Measurements from ENCODE around the gene USHBP1.

Gene USHBP1

DNA sequence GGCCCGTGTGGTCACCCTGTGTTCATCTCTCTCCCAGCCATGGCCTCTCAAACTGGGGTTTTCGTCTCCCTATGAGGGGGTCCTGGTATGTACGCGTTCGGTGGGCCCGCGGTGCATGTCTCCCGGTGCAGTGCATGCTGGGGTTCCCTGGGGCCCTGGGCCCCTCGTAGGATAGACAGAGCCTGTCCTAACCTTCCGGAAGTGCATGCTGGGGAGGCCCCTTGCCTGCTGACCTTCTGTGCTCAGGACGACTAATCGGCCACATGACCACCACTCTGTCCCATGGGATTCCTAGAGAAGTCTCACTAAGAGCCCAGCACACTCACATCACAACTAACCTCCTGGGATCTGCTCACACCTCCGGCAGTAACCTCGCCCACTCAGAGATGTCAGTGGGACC lies 54.2 kb downstream of the USHBP1 start:
- DNase-seq (ENCODE audit: low read depth) = no peak

DNA sequence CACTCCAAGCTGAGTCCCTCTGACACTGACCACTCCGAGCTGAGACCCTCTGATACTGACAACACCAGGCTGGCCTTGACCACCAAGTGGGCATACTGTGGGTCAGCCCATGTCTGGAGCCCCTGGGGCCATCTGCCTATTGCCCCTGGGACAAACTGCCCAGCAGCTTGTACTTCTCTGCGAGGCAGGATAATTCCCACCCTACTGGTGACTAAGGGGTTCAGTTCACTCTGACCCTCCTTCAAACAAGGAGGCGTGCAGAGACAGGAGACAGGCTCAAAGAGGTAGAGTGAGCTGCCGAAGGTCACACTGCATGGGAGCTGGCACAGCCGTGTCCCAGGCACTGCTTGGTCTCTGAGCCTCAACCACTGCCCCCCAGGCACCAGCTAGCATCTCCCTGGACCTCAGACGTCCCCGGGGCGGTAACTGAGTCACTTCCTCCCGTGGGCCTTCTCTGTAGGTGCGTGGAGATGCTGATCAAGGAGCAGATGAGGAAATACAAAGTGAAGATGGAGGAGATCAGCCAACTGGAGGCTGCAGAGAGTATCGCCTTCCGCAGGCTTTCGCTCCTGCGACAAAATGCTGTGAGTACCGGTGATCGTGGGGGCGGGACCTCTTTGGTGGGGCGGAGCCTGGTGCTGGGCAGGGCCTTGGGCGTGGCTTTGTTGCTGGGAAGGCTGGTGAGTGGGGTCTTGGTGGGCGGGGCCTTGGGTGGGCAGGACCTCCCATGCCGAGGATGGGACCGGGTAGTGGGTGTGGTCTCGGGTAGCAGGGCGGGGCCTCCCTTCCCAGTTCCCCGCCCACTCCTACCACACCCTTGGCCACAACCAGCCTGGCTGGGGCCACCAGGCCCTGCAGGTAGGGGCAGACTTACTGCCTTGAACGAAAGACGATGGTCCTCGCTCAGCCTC lies 55.2 kb downstream of the USHBP1 start:
- no peak for DNase-seq (ENCODE audit: low read depth)

DNA sequence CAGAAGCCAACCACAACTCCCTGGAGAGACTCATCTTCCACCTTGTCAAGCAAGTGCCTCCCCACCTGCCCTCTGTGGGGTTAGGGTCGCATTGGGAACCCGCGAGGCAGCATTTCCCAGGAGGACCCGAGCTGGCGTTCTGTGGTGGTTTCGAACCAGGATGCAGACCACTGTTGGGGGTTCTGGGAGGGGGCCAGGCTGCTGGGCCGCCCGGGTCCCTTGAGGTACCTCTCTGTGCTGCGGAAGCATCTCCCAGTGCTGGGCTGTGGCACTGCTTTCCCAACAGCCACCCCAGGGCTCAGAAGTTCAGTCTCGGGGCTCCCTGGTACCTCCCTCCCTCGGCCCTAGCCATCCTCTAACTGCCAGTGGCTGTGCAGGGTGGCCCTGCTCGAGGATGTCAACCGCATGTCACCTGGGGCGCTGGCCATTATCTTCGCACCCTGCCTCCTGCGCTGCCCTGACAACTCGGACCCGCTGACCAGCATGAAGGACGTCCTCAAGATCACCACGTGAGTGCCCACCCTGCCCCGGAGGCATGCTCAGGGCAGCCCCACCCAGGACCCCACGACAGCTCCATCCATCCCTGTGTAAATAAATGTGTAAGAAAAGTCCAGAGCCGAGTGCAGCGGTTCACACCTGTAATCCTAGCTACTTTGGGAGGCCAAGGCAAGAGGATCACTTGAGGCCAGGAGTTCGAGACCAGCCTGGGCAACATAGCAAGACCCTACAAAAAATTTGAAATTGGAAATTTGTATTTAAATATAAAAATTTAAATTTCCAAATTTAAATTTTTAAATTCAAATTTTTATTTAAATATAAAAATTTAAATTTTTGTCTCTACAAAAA lies 57.6 kb downstream of the USHBP1 start:
- DNase-seq (ENCODE audit: low read depth) = no peak

DNA sequence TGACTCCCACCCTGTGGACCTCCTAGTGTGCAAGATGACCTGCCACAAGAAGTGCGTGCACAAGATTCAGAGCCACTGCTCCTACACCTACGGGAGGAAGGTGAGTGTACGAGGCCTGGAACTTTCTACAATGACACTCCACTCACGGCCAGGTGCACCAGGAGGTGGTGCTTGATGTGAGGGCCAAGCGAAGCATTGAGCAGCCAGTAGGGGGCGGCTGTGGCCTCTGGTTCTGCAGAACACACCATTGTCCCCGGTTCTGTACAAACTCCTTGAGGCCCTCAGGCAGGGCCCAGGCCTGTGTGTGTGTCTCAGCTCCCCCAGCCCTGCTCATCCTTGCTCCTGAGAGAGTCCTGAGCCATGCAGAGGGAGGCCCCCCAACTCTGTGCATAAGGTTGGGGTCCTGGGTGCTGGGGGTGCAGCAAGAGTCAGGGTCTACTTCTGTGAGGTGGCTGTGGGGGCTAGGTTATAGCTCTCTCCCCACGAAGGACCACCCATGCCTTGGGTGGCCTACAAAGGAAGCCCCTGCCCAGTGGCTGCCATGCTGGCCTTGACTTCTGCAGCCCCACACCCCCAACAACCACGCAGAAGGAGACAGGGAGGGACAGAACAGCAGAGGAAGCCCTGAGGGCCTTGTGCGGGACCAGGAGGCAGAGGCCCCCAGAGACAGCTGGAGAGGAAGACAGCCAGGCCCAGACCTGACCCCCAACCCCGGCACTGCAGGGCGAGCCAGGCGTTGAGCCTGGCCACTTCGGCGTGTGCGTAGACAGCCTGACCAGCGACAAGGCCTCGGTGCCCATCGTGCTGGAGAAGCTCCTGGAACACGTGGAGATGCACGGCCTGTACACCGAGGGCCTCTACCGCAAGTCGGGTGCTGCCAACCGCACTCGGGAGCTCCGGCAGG lies 59.1 kb downstream of the USHBP1 start:
- DNase-seq (ENCODE audit: low read depth) = no peak

DNA sequence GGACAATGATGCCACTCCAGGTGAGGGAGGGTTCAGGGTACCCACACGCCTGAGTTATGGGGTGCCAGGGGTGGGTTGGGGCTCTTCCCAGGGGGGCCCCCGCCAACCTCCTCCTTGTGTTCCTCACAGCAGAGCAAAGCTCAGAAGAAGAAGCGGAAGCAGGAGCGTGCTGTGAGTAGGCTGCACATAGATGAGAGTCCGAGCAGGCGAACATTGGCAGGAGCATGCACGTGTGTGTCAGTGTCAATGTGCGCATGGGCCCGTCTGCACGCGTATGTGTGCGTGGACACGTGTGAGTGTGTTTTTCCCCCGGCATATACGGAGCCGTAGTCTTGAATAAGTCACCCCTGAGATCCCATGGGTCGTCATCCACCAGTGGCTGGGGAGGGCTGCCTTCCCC lies 61.8 kb downstream of the USHBP1 start:
- DNase-seq (ENCODE audit: low read depth) = no peak

DNA sequence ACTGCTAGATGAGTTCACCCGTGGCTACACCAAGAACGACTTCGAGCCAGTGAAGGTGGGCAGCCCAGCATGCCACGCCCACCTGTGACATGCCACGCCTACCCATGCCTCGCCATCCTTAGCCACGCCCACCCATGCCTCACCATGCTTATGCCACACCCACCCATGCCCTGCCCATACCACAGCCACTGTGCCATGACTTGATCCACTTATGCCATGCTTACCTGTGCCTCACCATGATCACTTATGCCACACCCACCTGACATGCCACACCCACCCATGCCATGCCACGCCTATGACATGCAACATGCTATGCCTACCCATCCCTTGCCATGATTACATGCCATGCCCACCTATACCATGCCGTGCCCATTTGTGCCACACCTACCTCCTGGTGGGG lies 62.3 kb downstream of the USHBP1 start:
- DNase-seq (ENCODE audit: low read depth) = no peak

DNA sequence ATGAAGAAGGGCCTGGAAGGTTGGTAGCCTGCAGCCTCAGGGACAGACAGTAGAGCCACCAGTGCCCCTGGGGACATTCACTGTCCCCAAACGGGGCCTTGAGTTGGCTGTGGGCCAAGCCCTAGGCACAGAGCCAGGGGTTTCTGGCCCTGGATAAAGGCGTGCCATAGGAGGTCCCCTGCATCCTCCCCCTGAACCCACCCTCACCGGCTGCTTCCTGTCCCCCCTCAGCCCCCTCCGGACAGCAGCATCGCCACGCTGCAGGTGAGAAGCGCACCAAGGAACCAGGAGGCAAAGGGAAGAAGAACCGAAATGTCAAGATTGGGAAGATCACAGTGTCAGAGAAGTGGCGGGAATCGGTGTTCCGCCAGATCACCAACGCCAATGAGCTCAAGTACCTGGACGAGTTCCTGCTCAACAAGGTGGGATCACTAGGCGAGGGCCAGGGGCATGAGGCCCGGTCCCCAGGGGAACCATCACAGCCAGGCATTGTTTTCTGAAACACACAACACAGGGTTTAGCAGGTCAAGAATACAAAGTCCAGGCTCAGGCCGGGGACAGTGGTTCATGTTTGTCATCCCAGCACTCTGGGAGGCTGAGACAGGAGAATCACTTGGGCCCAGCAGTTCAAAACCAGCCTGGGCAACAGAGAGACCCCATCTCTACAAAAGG lies 64.0 kb downstream of the USHBP1 start:
- no peak for DNase-seq (ENCODE audit: low read depth)
